HepG2 (cell line): Measurements from ENCODE around the gene CD248. TPM values are rescaled to one million over a fixed set of nuclear protein-coding genes. Genes with fewer than 3 reads are reported as not detected.

Experiments
- MBD4 ChIP-seq: IDR thresholded peaks from 2 replicates; pipeline ENCODE4 v1.6.1; 2012; ENCODE audit warnings: low read length, inconsistent platforms, borderline replicate concordance
- MEF2D ChIP-seq: sonication (generic); formaldehyde crosslinking; IDR thresholded peaks from 2 replicates; pipeline ENCODE4 v1.5.1; 2020; ENCODE audit warnings: mild to moderate bottlenecking, missing genetic modification reagents
- RAD51 ChIP-seq: fragments of 450-650 bp; IDR thresholded peaks from 2 replicates; pipeline ENCODE4 v1.6.1; 2016; ENCODE audit warnings: borderline replicate concordance
- SIX1 ChIP-seq: sonication (generic); formaldehyde crosslinking; IDR thresholded peaks from 2 replicates; pipeline ENCODE4 v1.4.0; 2020; ENCODE audit warnings: missing genetic modification reagents, borderline replicate concordance
- TFAP4 ChIP-seq: sonication (generic); IDR thresholded peaks from 2 replicates; pipeline ENCODE4 v1.6.1; 2016; ENCODE audit warnings: low read depth, borderline replicate concordance
- WIZ ChIP-seq: sonication (generic); formaldehyde crosslinking; IDR thresholded peaks from 2 replicates; pipeline ENCODE4 v1.5.1; 2020; ENCODE audit warnings: mild to moderate bottlenecking, missing genetic modification reagents
- ZNF256 ChIP-seq: sonication (generic); formaldehyde crosslinking; conservative IDR thresholded peaks from 2 replicates; pipeline ENCODE4 v1.4.0; 2020; ENCODE audit warnings: missing genetic modification reagents
- ZNF512B ChIP-seq: sonication (generic); formaldehyde crosslinking; IDR thresholded peaks from 2 replicates; pipeline ENCODE4 v1.5.1; 2020; ENCODE audit warnings: missing genetic modification reagents, mild to moderate bottlenecking, borderline replicate concordance
- ZNF709 ChIP-seq: sonication (generic); formaldehyde crosslinking; IDR thresholded peaks from 2 replicates; pipeline ENCODE4 v1.5.0; 2020; ENCODE audit warnings: mild to moderate bottlenecking, missing genetic modification reagents
- polyA plus RNA-seq, 8 experiments: library from polyadenylated mRNA; depleted of rRNA in 3 of 8; stranded (reverse) in 7 of 8; unstranded in 1 of 8; fragments of >200 nt; fragmentation: Illumina TruSeq in 4 of 8; extraction: Trizol in 4 of 8; gene quantifications; 2 replicates each; pipeline versions ENCODE4 v1.2.1 to v1.2.3, GENCODE V29; 2011 to 2016; ENCODE audit warnings: low read depth in 4 of 8, missing spikeins in 1 of 8, mixed read lengths in 1 of 8; ENCODE audit not compliant: insufficient read depth in 1 of 8
- total RNA-seq, 5 experiments: library from RNA; depleted of rRNA; stranded (reverse); fragments of >200 nt; fragmentation: Illumina TruSeq; extraction: Trizol; gene quantifications; 2 replicates each; pipeline ENCODE4 v1.2.3, GENCODE V29; 2016; ENCODE audit warnings: low read depth in 1 of 5
- TF ChIP-seq, protein P1 (sequence below): sonication (generic); formaldehyde crosslinking; IDR thresholded peaks from 2 replicates; pipeline ENCODE4 v1.5.0; 2020; ENCODE audit warnings: mild to moderate bottlenecking, missing genetic modification reagents
- TF ChIP-seq, protein P2 (sequence below): IDR thresholded peaks from 2 replicates; pipeline ENCODE4 v1.4.0; 2020; ENCODE audit warnings: mild to moderate bottlenecking, missing genetic modification reagents
- TF ChIP-seq, protein P3 (sequence below): sonication (generic); formaldehyde crosslinking; IDR thresholded peaks from 2 replicates; pipeline ENCODE4 v1.4.0; 2020; ENCODE audit warnings: missing genetic modification reagents

The CD248 gene
- total and polyA plus RNA-seq, 2 of the 13 experiments (the other 11 are each of a cell fraction or from before 2014, with no cell fraction given): 0.25 to 0.35 TPM

- TF ChIP-seq ZNF709 (CRISPR knock-in tag): no peak; the same call in 1 of the 2 replicates
- peak; percentile 69; the same call in 1 of the 2 replicates for TF ChIP-seq TFAP4
- TF ChIP-seq RAD51: no peak
- no peak for TF ChIP-seq ZNF512B (CRISPR knock-in tag)
- TF ChIP-seq MEF2D (CRISPR knock-in tag): peak; percentile 90
- no peak for TF ChIP-seq ZNF256 (CRISPR knock-in tag)
- TF ChIP-seq, protein P1, sequence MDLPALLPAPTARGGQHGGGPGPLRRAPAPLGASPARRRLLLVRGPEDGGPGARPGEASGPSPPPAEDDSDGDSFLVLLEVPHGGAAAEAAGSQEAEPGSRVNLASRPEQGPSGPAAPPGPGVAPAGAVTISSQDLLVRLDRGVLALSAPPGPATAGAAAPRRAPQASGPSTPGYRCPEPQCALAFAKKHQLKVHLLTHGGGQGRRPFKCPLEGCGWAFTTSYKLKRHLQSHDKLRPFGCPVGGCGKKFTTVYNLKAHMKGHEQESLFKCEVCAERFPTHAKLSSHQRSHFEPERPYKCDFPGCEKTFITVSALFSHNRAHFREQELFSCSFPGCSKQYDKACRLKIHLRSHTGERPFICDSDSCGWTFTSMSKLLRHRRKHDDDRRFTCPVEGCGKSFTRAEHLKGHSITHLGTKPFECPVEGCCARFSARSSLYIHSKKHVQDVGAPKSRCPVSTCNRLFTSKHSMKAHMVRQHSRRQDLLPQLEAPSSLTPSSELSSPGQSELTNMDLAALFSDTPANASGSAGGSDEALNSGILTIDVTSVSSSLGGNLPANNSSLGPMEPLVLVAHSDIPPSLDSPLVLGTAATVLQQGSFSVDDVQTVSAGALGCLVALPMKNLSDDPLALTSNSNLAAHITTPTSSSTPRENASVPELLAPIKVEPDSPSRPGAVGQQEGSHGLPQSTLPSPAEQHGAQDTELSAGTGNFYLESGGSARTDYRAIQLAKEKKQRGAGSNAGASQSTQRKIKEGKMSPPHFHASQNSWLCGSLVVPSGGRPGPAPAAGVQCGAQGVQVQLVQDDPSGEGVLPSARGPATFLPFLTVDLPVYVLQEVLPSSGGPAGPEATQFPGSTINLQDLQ (CRISPR knock-in tag): no peak
- TF ChIP-seq, protein P2, sequence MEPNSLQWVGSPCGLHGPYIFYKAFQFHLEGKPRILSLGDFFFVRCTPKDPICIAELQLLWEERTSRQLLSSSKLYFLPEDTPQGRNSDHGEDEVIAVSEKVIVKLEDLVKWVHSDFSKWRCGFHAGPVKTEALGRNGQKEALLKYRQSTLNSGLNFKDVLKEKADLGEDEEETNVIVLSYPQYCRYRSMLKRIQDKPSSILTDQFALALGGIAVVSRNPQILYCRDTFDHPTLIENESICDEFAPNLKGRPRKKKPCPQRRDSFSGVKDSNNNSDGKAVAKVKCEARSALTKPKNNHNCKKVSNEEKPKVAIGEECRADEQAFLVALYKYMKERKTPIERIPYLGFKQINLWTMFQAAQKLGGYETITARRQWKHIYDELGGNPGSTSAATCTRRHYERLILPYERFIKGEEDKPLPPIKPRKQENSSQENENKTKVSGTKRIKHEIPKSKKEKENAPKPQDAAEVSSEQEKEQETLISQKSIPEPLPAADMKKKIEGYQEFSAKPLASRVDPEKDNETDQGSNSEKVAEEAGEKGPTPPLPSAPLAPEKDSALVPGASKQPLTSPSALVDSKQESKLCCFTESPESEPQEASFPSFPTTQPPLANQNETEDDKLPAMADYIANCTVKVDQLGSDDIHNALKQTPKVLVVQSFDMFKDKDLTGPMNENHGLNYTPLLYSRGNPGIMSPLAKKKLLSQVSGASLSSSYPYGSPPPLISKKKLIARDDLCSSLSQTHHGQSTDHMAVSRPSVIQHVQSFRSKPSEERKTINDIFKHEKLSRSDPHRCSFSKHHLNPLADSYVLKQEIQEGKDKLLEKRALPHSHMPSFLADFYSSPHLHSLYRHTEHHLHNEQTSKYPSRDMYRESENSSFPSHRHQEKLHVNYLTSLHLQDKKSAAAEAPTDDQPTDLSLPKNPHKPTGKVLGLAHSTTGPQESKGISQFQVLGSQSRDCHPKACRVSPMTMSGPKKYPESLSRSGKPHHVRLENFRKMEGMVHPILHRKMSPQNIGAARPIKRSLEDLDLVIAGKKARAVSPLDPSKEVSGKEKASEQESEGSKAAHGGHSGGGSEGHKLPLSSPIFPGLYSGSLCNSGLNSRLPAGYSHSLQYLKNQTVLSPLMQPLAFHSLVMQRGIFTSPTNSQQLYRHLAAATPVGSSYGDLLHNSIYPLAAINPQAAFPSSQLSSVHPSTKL (CRISPR knock-in tag): peak; percentile 72
- TF ChIP-seq SIX1 (CRISPR knock-in tag): no peak
- TF ChIP-seq, protein P3, sequence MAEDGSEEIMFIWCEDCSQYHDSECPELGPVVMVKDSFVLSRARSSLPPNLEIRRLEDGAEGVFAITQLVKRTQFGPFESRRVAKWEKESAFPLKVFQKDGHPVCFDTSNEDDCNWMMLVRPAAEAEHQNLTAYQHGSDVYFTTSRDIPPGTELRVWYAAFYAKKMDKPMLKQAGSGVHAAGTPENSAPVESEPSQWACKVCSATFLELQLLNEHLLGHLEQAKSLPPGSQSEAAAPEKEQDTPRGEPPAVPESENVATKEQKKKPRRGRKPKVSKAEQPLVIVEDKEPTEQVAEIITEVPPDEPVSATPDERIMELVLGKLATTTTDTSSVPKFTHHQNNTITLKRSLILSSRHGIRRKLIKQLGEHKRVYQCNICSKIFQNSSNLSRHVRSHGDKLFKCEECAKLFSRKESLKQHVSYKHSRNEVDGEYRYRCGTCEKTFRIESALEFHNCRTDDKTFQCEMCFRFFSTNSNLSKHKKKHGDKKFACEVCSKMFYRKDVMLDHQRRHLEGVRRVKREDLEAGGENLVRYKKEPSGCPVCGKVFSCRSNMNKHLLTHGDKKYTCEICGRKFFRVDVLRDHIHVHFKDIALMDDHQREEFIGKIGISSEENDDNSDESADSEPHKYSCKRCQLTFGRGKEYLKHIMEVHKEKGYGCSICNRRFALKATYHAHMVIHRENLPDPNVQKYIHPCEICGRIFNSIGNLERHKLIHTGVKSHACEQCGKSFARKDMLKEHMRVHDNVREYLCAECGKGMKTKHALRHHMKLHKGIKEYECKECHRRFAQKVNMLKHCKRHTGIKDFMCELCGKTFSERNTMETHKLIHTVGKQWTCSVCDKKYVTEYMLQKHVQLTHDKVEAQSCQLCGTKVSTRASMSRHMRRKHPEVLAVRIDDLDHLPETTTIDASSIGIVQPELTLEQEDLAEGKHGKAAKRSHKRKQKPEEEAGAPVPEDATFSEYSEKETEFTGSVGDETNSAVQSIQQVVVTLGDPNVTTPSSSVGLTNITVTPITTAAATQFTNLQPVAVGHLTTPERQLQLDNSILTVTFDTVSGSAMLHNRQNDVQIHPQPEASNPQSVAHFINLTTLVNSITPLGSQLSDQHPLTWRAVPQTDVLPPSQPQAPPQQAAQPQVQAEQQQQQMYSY (CRISPR knock-in tag): no peak
- no peak for TF ChIP-seq MBD4
- no peak for TF ChIP-seq WIZ
Observed at GRCh38 chr11:66336234-66337102, 19.6 kb upstream of the CD248 start, which contains the start of gene RIN1 (continued).
